Endothelial cell of umbilical vein (primary cell): ENCODE results near the gene SEMA4D. TPM values are rescaled to one million over a fixed set of nuclear protein-coding genes. Genes with fewer than 3 reads are reported as not detected.

ENCODE experiments used
- BruUV-seq: library from RNA; stranded (reverse); fragments of 400-500 nt; replicated peaks from 2 replicates; lab custom pipeline; 2021; lab: Mats Ljungman, UMichigan
- CTCF ChIA-PET: fragments of 300-600, 350-600 bp; sonication (Branson Sonifier 250); formaldehyde crosslinking; loops from one replicate; lab custom pipeline; 2021; ENCODE audit warnings: antibody characterized with exemption, inconsistent platforms; lab: Charles Lee
- POLR2A ChIA-PET: fragments of 300-600, 350-600 bp; sonication (Branson Sonifier 250); formaldehyde crosslinking; loops from one replicate; lab custom pipeline; 2021; ENCODE audit warnings: antibody characterized with exemption, inconsistent platforms; lab: Charles Lee
- DNase-seq: peaks from one replicate; pipeline ENCODE4 v3.0.0-alpha.2; 2011; ENCODE audit warnings: low read depth, low spot score
- FAIRE-seq: peaks from 2 replicates; lab custom pipeline; 2011; peaks lifted over from hg19 to GRCh38; lab: Jason Lieb, UNC
- H2AFZ ChIP-seq: 2 replicates; pipeline ENCODE4 v1.6.0; 2012; ENCODE audit warnings: low read depth, low read length, control low read depth, inconsistent platforms
- H3K27ac ChIP-seq: 2 replicates; pipeline ENCODE4 v1.5.1; 2011; ENCODE audit warnings: low read depth, mild to moderate bottlenecking, control low read depth, low read length, moderate library complexity; ENCODE audit not compliant: insufficient read depth
- H3K27me3 ChIP-seq, 2 experiments: 2 replicates each; pipeline versions ENCODE4 v1.6.0 to v1.6.1; 2011; ENCODE audit warnings: low read length in 2 of 2, mixed read lengths in 1 of 2; ENCODE audit not compliant: control insufficient read depth in 2 of 2, insufficient read depth in 2 of 2
- H3K36me3 ChIP-seq, 2 experiments: 2 replicates in 1 of 2; 3 replicates in 1 of 2; pipeline ENCODE4 v1.5.1; 2011; ENCODE audit warnings: low read length in 2 of 2, mild to moderate bottlenecking in 1 of 2, moderate library complexity in 1 of 2; ENCODE audit not compliant: control insufficient read depth in 2 of 2, insufficient read depth in 2 of 2; ENCODE audit errors: extremely low read depth in 1 of 2
- H3K4me1 ChIP-seq: 3 replicates; pipeline ENCODE4 v1.5.1; 2011; ENCODE audit warnings: mild to moderate bottlenecking, low read length; ENCODE audit not compliant: control insufficient read depth, insufficient read depth; ENCODE audit errors: extremely low read depth
- H3K4me2 ChIP-seq: 2 replicates; pipeline ENCODE4 v1.6.1; 2011; ENCODE audit warnings: low read length, control low read depth, mixed read lengths; ENCODE audit not compliant: insufficient read depth
- H3K4me3 ChIP-seq, 3 experiments: fragments of 200-600 bp in 1 of 3; sonication (generic), shearing (Covaris generic) in 1 of 3; replicated peaks in 1 of 3; 2 replicates each; pipeline ENCODE4 v1.5.1; 2011 to 2016; ENCODE audit warnings: control low read depth in 3 of 3, low read length in 3 of 3, mild to moderate bottlenecking in 2 of 3, inconsistent platforms in 1 of 3, low read depth in 1 of 3, moderate library complexity in 1 of 3; ENCODE audit not compliant: insufficient read depth in 1 of 3
- H3K79me2 ChIP-seq: 2 replicates; pipeline ENCODE4 v1.6.0; 2012; ENCODE audit warnings: low read length, inconsistent platforms; ENCODE audit not compliant: control insufficient read depth, insufficient read depth
- H3K9ac ChIP-seq: replicated peaks from 2 replicates; pipeline ENCODE3; 2011; ENCODE audit warnings: low read length, control low read depth; ENCODE audit not compliant: insufficient read depth; ENCODE audit errors: extremely low read depth
- H3K9me1 ChIP-seq: replicated peaks from 3 replicates; pipeline ENCODE4 v1.6.0; 2011; ENCODE audit warnings: mild to moderate bottlenecking, low read length; ENCODE audit not compliant: control insufficient read depth, insufficient read depth; ENCODE audit errors: extremely low read depth
- H3K9me3 ChIP-seq: replicated peaks from 2 replicates; pipeline ENCODE4 v1.5.1; 2012; ENCODE audit warnings: low read length, inconsistent platforms; ENCODE audit not compliant: control insufficient read depth, insufficient read depth
- H4K20me1 ChIP-seq: replicated peaks from 2 replicates; pipeline ENCODE3; 2011; ENCODE audit warnings: mild to moderate bottlenecking, low read length; ENCODE audit not compliant: control insufficient read depth, insufficient read depth; ENCODE audit errors: extremely low read depth
- EZH2 ChIP-seq: IDR thresholded peaks from 2 replicates; pipeline ENCODE4 v1.6.1; 2012; ENCODE audit warnings: borderline replicate concordance, low read depth, mild to moderate bottlenecking, moderate library complexity, low read length, inconsistent platforms; ENCODE audit not compliant: severe bottlenecking
- FOS ChIP-seq: IDR thresholded peaks from 2 replicates; pipeline ENCODE4 v1.6.1; 2011; ENCODE audit warnings: mild to moderate bottlenecking, low read length, moderate library complexity, borderline replicate concordance; ENCODE audit not compliant: insufficient read depth
- GATA2 ChIP-seq: IDR thresholded peaks from 2 replicates; pipeline ENCODE4 v1.7.0; 2011; ENCODE audit warnings: low read depth, mild to moderate bottlenecking, moderate library complexity, mixed read lengths, low read length; ENCODE audit not compliant: insufficient read length, insufficient read depth
- JUN ChIP-seq: IDR thresholded peaks from 2 replicates; pipeline ENCODE4 v1.6.1; 2011; ENCODE audit warnings: borderline replicate concordance, low read depth; ENCODE audit not compliant: insufficient read length, insufficient read depth
- MYC ChIP-seq: IDR thresholded peaks from one replicate; pipeline ENCODE4 v1.6.1; 2011; ENCODE audit warnings: mild to moderate bottlenecking, low read depth, low read length
- POLR2A ChIP-seq: IDR thresholded peaks from 2 replicates; pipeline ENCODE4 v1.6.1; 2012; ENCODE audit warnings: low read depth, mild to moderate bottlenecking, control low read depth, low read length
- POLR2AphosphoS5 ChIP-seq: IDR thresholded peaks from 2 replicates; pipeline ENCODE4 v1.6.1; 2012; ENCODE audit warnings: low read depth, mild to moderate bottlenecking, control low read depth, low read length, moderate library complexity; ENCODE audit not compliant: insufficient read depth
- dilution Hi-C: fragments of 300-500 bp; cut with MboI; formaldehyde crosslinking; loops from one replicate; pipeline ENCODE4 v1.15.0; 2019; ENCODE audit warnings: low sequenced_read_pairs; ENCODE audit not compliant: extremely low pct_ligation_motif_present
- intact Hi-C: fragments of 100-400 bp; cut with micrococcal nuclease; formaldehyde crosslinking; loops from one replicate; pipeline ENCODE4 v1.10.0; 2022
- polyA plus RNA-seq, 4 experiments: library from polyadenylated mRNA; depleted of rRNA in 3 of 4; stranded (reverse) in 3 of 4; unstranded in 1 of 4; fragments of >200 nt; gene quantifications; 2 replicates each; pipeline versions ENCODE4 v1.2.1 to v1.2.3, GENCODE V29; 2011 to 2012; ENCODE audit warnings: missing spikeins in 1 of 4
- total RNA-seq: library from RNA; stranded (reverse); gene quantifications from 2 replicates; pipeline ENCODE4 v1.2.3, GENCODE V29; 2021
- TF ChIP-seq, protein P1 (sequence below), 2 donors: IDR thresholded peaks; 1 replicate in 1 of 2; 2 replicates in 1 of 2; pipeline ENCODE4 v1.5.1; 2011; ENCODE audit warnings: low read length in 2 of 2, mild to moderate bottlenecking in 2 of 2, moderate library complexity in 2 of 2, control low read depth in 1 of 2, inconsistent platforms in 1 of 2, low read depth in 1 of 2; ENCODE audit not compliant: insufficient read depth in 1 of 2; ENCODE audit errors: extremely low read depth in 1 of 2
- TF ChIP-seq, protein P2 (sequence below): IDR thresholded peaks from 2 replicates; pipeline ENCODE4 v1.6.1; 2011; ENCODE audit not compliant: insufficient read depth, insufficient read length

Gene SEMA4D
- total and polyA plus RNA-seq, 2 donors (not counting 3 experiments of a cell fraction or from before 2014, with no cell fraction given) = 3.9 to 15.7 TPM

DNA sequence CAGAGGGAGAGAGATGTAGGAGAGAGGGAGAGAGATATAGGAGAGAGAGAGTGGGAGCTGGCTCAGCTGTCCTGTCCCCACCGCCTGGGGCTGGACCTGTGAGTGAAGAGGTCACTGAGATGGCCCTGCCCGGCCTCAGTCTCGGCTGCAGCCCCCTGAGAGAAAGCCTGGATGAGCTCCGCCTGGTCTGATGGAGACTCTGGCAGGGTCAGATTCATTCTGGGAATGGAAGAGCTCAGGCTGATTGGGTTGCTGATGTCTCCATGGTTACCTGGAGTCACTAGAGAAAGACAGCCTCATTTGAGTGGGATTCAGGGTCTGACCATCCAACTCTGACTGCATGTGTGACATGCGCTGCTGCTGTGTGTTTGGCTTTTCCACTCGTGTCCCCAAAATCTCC is 27.1 kb upstream of the SEMA4D start:
- BruUV-seq = no TSS peak
- no peaks in the 10 kb centered on the region for H3K27me3 ChIP-seq
- no peak overlapping the region for H3K4me3 ChIP-seq
- TF ChIP-seq POLR2AphosphoS5 (no peak), EZH2 (no peak), FOS (no peak), POLR2A (no peak), MYC (no peak), GATA2 (no peak), JUN (no peak)
- TF ChIP-seq, protein P1, sequence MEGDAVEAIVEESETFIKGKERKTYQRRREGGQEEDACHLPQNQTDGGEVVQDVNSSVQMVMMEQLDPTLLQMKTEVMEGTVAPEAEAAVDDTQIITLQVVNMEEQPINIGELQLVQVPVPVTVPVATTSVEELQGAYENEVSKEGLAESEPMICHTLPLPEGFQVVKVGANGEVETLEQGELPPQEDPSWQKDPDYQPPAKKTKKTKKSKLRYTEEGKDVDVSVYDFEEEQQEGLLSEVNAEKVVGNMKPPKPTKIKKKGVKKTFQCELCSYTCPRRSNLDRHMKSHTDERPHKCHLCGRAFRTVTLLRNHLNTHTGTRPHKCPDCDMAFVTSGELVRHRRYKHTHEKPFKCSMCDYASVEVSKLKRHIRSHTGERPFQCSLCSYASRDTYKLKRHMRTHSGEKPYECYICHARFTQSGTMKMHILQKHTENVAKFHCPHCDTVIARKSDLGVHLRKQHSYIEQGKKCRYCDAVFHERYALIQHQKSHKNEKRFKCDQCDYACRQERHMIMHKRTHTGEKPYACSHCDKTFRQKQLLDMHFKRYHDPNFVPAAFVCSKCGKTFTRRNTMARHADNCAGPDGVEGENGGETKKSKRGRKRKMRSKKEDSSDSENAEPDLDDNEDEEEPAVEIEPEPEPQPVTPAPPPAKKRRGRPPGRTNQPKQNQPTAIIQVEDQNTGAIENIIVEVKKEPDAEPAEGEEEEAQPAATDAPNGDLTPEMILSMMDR (IDR thresholded peaks at IDR 0.05; ENCODE audit: extremely low read depth in 1 of 2, insufficient read depth in 1 of 2, low read depth in 1 of 2, low read length in 2 of 2) = no peak
- TF ChIP-seq, protein P2, sequence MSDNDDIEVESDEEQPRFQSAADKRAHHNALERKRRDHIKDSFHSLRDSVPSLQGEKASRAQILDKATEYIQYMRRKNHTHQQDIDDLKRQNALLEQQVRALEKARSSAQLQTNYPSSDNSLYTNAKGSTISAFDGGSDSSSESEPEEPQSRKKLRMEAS = no peak
- H4K20me1 ChIP-seq = no peaks in the 10 kb centered on the region
- no peaks in the 10 kb centered on the region for H3K9me1 ChIP-seq
- dilution Hi-C loops (no loop called here), intact Hi-C loops (no loop called here)
- peaks cover 18% of the 10 kb centered on the region for H3K4me1 ChIP-seq
- H3K27ac ChIP-seq = no peak overlapping the region
- H3K36me3 ChIP-seq = no peaks in the 10 kb centered on the region
- no peak overlapping the region for H2AFZ ChIP-seq
- H3K4me2 ChIP-seq = no peak overlapping the region
- FAIRE-seq (no peak), DNase-seq (no peak)
- no peaks in the 10 kb centered on the region for H3K9me3 ChIP-seq
- no peaks in the 10 kb centered on the region for H3K79me2 ChIP-seq
- CTCF ChIA-PET = interaction anchor here (1.2 kb wide), 1 partner anchor 24 kb away, joined by 3 read pairs; no protein-coding TSS in a partner anchor
- POLR2A ChIA-PET = no interaction called here
- no peak overlapping the region for H3K9ac ChIP-seq
